HG03558 (cell line): ENCODE data around the gene NABP2.
"Not testable (repeated sequence)": the region's sequence is repeated elsewhere in the genome, so short reads cannot be mapped to it uniquely, and the experiment has no call there.

Experiments
- ATAC-seq: cut with Tn5 transposase; IDR thresholded peaks from one replicate; pipeline ENCODE4 v1.9.1; 2021; ENCODE audit warnings: moderate number of reproducible peaks; ENCODE audit not compliant: unreplicated experiment; ENCODE audit errors: extremely low read depth

Gene NABP2

DNA sequence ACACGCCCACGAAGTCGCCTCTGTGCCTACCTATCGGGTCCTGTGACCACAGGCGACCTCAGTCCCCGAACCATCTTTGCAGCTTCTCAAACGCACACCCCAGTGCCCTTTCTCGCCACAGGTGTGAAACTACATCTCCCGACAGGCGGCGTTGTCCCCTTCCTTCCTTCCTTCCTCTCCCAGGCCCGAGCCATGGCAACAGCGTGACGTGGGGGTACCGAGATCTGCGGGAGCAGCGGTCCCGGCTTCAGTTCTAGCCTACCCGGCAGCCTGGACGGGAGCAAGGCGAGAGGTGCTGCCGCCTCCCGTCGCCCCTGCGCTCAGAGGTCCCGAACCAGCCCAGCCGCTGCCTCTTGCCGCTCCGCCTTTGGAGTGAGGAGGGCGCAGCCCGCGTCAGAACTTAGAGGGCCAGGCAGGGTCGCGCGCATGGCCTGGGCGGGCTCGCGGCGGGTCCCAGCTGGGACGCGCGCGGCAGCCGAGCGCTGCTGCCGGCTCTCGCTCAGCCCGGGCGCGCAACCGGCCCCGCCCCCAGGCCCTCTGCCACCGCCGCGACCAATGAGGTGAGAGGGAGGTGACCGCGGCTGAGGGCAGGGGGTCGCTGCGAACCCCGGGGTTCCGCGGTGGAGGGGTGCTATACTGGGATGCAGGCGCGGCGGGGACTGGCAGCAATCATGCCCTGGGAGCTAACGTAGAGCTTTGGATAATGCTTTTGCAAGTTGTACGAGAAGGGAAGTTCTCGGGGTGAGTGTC, 42.7 kb downstream of the NABP2 start, which contains the start of gene COQ10A:
COQ10A (plus strand) TSS at position 250 of the 750 bp plus-strand sequence; CDS start at position 427, 177 bp downstream.
- peak; percentile 75 for ATAC-seq

DNA sequence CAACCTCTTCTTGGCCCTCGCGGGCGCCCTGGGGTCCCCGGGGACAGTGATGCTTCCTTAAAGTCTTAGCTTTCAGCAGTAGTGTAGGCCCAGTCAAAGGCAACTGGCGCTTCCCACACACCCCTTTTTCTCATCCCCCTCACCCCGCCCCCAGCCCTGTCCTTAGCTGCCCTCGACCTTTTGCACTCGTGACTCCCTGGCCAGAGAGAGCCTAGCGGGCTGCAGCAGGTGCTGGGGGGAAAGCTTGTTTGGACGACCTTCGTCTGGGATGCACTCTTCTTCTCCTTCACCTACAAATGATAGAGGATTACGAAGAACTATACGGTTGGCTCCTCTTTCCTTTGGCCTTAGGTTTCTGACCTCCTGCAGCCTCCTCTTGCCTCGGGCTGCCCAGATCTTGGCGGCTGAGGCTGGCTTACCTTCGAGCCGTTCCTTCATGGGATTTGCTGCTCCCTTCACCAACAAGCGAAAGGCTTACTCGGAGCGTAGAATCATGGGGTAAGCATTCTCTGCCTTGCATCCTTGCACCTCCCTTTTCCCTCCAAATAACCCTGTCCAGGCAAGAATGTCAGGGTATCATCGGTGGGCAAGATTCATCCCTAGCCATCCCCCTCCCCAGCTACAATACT, 43.4 kb downstream of the NABP2 start:
- ATAC-seq, result no peak

DNA sequence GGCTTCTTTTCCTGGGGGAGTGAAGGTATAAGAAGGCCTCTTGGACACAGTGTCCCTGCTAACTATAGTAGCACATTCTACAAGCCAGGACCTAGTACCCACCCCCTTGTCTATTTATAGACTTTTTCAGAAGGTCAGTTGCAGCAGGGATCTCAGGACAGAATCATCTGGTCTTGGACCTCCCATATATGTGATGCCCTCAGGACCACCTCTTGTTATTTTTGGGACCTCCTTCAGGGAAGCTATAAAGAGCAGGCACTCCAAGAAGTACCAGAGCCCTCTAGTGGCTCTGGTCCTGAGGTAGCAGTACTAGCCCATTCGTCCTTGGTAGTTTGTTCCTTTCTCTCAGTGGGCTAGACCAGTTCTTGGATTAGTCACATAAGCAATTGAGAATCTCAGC, 46.9 kb downstream of the NABP2 start:
- ATAC-seq, result no peak

DNA sequence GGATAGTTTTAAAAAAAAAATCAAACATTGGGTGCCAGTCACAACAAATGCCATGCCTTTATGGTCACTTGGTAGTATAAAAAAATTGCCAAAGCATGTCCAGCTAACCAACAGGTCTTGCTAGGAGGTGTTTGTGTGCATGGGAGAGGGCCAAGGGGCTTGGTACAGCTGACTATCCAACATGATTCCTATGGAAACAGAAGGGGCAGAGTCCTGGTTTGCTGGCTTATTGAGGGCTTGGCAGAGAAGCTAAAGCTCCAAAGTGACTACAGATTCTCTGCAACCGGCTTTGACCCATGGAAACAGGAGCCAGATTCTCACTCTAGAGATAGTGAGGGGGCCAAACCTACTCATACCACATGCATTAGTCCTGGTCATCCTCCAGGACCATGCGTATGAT, 48.3 kb downstream of the NABP2 start:
- ATAC-seq, result not testable (repeated sequence)

DNA sequence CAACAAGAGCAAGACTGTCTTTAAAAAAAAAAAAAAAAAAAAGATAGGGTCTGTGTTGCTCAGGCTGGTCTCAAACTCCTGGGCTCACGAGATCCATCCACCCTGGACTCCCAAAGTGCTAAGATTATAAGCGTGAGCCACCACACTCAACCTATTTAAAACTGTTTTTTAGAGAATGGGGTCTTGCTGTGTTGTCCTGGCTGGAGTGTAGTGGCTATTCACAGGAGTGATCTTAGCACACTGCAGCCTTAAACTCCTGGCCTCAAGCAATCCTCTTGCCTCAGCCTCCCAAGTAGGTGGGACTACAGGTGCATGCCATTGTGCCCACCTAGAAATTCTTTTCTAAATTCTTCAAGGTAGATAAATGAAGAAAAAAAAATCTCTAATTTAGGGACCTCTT, 50.2 kb downstream of the NABP2 start:
- ATAC-seq, result no peak

DNA sequence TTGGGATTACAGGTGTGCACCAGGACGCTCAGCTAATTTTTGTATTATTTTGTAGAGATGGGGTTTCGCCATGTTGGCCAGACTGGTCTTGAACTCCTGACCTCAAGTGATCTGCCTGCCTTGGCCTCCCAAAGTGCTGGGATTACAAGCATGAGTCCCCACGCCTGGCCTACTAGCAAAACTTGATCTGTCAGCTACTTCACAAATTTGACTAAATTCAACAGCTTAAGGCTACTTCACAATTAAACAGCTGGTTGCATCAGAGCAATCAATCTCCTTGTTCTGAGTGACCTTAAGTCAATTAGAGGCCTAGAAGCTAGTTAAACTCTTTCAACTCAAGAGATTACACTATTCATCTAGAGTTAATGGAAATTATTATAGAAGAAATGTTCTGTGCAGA, 54.8 kb downstream of the NABP2 start:
- no peak for ATAC-seq
